HTR-8/SVneo (cell line): Measurements from ENCODE around the gene GLP1R.

Source experiments
- DNase-seq: peaks from one replicate; pipeline ENCODE4 v3.0.0; 2011; ENCODE audit warnings: low spot score, mixed read lengths; ENCODE audit not compliant: insufficient read length
- FAIRE-seq: peaks from 2 replicates; lab custom pipeline; 2011; peaks lifted over from hg19 to GRCh38; lab: Jason Lieb, UNC

The GLP1R gene

GRCh38 chr6:39080246-39080875 lies 31.8 kb downstream of the GLP1R start:
- DNase-seq: no peak
- FAIRE-seq: no peak

DNA sequence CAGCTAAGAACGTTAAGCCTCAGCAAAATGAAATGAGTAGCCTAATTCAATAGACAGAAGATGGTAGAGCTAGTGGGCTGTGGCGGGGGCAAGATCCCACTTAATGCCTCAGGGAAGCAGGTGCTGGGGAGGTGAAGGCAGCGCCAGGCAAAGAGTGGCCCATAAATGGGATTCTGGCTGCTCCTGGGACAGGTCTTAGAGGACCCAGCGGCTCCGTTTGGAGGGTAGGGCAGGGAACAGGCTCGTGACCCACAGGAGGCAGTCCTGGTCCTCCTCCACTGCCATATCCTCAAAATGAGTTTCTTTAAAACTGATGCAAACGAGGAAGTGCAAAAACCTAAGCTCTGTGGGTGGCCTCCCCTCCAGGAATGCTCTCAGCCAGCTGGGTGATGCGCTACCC lies 33.7 kb downstream of the GLP1R start:
- DNase-seq: no peak
- no peak for FAIRE-seq

GRCh38 chr6:39083231-39083634 lies 34.7 kb downstream of the GLP1R start:
- FAIRE-seq: no peak
- DNase-seq: no peak

DNA sequence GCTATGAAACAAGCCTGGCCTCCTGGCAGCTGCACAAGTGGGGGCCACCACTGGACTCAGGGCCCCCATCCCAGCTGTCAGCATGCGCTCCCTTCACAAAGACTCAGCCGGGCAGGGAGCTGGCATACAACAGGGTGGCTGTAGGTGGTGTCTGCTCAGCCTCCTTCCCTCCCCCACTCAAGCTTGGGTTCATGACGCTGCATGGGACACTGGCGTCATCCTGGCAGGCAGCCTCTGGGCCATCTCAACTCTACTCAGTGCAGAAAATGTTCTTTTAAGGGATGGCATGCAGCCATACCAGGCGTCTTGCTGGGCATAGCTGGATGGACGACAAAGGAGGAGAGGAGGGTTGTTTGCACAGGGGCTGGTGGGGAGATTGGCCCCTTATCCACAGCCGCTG lies 35.9 kb downstream of the GLP1R start:
- no peak for DNase-seq
- no peak for FAIRE-seq

- FAIRE-seq (no peak), DNase-seq (no peak)
Measured at GRCh38 chr6:39085129-39085797, 36.7 kb downstream of the GLP1R start.

DNA sequence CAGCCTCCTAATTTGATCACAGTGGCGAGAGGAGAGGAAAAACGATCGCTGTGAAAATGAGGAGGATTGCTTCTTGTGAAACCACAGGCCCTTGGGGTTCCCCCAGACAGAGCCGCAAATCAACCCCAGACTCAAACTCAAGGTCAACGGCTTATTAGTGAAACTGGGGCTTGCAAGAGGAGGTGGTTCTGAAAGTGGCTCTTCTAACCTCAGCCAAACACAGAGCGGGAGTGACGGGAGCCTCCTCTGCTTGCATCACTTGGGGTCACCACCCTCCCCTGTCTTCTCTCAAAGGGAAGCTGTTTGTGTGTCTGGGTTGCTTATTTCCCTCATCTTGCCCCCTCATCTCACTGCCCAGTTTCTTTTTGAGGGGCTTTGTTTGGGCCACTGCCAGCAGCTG lies 37.7 kb downstream of the GLP1R start:
- DNase-seq: no peak
- no peak for FAIRE-seq

GRCh38 chr6:39086711-39087110 lies 38.1 kb downstream of the GLP1R start:
- DNase-seq (no peak), FAIRE-seq (no peak)

DNA sequence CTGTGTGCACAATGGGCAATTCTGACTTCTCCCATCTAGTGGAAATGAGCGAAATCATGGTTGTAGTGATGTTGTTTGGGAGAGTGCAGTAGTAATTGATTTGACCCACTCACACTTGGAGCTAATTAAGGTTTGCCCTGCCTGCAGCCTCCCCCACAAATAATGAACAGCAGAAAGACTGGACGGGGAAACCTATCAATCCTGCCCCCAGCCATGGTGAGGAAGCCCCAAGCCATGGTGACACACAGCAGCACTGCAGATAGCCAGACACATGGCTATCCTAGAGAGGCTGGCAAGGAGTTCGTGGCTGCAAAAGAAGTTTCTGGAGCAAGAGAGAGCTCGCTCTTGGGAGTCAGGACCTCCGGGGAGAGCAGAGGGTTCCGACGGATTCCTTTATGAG lies 38.6 kb downstream of the GLP1R start:
- no peak for FAIRE-seq
- no peak for DNase-seq

DNA sequence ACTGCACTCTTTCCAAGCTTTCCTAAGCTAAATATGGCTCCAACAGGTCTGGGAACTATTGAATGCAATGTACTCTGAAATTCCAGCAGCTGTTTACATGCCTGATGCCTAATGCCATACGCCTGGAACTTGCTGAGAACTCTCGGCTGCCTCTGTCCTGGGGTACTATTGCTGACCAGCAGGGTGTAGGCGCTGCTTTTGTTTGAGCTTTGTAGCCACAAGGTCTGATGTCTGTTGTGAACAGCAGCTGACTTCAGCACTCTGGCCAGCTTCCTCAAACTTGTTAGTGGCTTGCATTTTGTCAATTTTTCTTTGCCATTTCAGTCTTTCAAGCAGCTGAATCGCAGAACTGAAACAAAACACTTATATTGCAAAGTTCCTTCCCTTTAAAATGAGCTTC lies 39.8 kb downstream of the GLP1R start:
- FAIRE-seq: no peak
- DNase-seq: peak; percentile 33

DNA sequence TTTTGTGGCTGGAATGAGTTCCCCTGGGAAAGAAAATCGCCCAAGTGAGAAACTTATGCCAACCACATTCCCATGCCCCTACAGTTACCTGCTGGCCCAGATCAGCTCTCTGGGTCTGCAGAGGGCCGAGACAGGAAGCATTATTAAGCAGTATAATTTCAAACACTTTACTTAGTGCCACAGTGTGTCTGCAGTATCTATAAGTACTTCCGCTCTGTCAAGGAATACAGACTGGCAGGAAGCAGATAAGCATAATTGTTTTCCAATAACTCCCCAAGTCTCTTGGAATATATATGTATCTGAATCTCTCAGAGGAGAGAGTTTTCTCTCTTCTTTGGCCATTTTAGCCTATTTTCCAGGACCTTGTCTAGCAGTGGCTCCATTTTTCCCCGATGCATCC lies 41.5 kb downstream of the GLP1R start:
- no peak for DNase-seq
- no peak for FAIRE-seq

DNA sequence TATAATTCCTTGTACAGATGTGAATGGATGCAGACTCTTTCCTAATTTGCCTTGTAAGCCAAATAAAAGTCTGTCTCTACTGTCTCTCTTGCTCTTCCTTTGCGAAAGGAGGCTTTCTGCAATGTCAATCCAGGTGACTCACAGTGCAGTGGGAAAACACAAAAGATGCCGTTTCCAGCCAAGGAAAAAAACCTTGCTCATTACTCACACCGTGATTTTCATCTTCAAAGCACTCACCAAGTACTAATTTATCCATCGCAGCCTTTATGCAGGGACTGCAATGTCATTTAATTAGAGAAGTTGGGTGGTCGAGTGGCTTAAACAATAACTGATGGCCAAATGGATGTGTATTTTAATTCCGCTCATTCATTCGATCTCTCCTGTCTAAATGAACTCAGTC lies 42.6 kb downstream of the GLP1R start:
- no peak for FAIRE-seq
- DNase-seq: no peak

DNA sequence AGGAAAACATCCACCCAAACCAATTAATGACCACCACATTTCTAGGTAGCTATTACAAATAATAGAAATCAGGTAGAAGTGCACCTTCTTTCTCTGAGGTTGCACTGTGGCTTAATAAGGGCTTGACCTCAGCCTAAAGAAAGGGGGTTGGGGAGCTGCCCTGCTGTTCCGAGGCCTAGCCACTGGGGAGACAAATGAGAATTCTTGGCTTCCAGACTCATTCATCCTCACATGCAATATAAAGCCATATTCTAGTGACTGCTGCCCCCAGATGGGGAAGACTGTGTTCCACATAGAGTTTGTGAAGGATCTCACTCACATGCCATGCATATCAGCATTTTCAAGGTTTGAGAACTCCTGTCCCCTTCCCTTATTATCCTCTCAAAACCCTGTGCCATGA lies 43.5 kb downstream of the GLP1R start:
- DNase-seq (no peak), FAIRE-seq (no peak)

DNA sequence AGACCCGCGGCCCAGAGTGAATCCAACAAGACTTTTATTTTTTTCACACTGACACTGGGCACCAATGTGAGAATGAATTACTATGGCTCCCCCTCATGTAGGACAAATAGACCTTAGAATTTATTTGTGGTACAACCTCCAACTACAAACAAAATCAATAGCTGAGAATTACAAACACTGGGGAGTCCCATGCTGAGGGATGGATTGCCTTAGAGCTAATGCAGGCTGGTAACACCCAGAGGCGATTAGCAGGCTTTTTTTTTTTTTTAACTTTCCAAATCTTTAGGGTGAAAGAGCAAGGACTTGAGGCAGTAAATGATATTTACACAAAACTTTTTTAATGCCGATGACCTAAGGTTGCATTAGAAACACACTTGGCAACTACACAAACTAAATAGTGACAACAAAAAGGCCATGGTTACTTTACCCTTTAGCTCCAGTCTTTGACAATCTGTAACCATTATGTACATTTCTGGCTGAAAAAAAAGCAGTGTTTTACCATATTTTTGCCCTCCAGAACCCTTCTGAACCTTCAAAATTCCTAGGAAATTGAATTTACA lies 44.6 kb downstream of the GLP1R start:
- FAIRE-seq: no peak
- no peak for DNase-seq

DNA sequence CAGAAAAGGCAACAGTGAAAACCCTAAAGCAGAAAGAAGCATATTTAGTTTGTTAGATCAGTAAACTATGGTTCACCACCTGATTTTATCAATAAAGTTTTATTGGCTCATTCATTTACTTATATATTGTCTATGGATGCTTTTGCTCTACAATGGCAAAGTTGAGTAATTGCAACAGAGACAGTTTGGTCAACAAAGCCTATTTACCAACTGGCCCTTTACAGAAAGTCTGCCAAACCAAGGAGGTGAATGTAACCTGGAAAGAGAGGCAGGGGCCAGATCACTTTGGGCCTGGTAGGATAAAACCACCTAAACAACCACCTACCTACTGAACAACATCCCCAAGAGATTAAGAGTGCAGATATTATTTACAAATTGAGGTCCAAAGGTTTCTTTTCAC lies 47.0 kb downstream of the GLP1R start:
- DNase-seq: no peak
- FAIRE-seq: no peak

DNA sequence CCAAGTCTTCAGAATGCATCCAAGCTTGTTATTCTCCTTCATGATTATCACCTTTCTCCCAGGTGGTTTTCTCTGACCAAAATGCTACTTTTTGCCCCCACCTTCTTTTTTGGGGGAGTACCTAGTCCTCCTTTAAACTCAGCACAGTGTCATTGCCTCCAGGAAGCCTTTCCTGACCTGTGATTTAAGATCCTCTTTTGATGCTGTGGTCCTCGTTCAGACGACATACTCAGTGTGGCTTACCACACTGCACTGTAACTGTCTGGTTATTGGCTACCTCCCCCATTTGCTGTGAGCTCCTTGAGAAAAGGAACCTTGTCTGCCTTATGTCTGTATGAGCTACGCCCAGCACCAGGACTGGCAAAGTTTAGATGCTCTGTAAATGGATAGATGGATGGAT lies 51.8 kb downstream of the GLP1R start:
- DNase-seq (no peak), FAIRE-seq (no peak)

DNA sequence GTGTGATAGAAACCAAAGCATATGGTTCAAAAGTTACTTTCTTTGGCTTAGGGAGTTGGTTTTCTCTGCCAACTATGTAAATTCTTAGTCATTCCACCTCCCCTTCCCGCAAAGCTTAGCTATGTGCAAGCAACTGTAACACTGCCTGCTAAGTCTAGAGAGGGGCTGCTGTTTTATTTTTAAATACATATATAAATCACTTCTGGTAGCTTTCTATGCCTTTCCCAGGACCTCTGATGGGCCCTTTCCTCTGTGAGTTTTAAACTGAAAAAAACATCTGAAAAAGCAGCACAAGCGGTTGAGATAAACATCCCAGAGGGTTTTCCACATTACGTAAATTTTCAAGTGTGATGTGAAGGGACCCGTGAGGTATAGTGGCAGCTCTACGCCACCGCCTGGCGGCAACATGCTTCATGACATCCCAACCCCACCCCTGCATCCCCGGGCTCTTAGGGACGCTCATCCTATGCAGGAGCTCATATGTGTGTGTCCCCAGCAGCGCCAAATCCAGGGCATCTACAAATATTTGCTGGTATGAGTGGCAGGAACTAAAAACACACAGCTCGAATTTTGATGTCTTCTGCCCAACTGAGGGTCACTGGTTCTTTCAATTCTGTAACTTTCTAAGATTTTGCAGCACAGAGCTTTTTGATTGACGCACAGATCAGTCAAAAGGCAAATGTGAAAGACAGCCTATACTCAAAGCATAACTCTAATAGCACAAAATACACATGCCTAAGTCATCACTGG lies 53.7 kb downstream of the GLP1R start:
- no peak for FAIRE-seq
- no peak for DNase-seq

- FAIRE-seq (no peak), DNase-seq (no peak)
Measured at GRCh38 chr6:39102821-39103136, 54.2 kb downstream of the GLP1R start.

- DNase-seq (no peak), FAIRE-seq (no peak)
Measured at GRCh38 chr6:39104528-39104927, 55.9 kb downstream of the GLP1R start.

GRCh38 chr6:39107034-39107433 lies 58.5 kb downstream of the GLP1R start:
- FAIRE-seq: no peak
- no peak for DNase-seq

- FAIRE-seq: no peak
- DNase-seq: no peak
Measured at GRCh38 chr6:39107641-39108040, 59.1 kb downstream of the GLP1R start.

- FAIRE-seq: peak; percentile 9
- DNase-seq: no peak
Measured at GRCh38 chr6:39108041-39108839, 59.7 kb downstream of the GLP1R start.
